ENCODE measurements around the gene STAT4.

The STAT4 gene

DNA sequence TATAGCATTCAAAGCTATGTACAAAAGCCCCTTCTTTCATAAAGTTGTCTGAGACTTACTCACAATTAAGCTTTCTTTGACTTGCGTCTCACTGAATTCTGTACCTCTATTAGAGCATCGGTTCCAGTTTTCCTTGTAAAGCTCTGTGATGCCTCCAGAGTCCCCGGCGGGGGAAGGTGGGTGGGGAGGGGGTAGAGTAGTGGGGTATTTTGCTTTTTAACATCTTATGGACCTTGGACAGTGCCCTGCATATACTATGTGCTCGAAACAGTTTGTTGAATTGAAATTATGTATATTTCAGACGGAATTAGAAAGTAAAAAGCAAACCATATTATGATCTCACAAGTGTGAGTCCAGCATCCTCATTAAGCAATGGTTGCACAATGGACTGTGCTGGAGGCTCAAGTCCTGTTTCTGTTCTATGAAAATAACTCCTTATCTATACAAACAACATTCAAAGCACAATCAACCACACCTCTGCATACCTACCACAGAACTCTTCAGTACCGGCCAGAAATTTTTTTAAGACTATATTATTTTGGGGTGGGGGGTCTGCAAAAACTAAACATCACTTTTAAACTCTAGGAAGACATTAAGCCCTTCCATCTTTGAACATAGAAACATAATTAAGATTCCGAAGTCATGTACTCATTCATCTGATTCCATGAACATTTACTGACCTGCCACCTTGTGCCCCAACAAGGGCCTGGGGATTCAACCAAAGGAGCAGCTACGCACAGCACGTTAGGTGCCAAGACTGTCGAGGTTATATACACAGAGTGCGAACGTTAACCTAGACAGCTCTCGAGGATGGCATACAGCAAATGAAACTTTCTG lies 137.7 kb downstream of the STAT4 start:
- no peak for DNase-seq

DNA sequence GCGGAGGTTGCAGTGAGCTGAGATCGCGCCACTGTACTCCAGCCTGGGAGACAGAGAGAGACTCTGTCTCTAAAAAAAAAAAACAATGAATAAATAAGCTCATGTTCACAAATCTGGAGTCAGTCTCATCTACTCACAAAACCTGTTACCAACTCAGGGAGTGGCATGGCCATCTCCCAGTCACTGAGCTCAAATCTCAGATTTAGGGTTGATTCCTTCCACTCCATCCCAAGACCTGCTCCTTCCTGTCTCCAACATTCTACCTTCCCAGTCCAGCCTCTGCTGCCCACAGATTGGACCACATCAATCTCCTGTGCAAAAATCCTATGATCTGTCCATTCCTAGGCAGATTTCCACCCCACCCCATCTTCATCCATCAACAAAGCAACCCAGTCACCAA lies 138.4 kb downstream of the STAT4 start:
- DNase-seq = no peak

DNA sequence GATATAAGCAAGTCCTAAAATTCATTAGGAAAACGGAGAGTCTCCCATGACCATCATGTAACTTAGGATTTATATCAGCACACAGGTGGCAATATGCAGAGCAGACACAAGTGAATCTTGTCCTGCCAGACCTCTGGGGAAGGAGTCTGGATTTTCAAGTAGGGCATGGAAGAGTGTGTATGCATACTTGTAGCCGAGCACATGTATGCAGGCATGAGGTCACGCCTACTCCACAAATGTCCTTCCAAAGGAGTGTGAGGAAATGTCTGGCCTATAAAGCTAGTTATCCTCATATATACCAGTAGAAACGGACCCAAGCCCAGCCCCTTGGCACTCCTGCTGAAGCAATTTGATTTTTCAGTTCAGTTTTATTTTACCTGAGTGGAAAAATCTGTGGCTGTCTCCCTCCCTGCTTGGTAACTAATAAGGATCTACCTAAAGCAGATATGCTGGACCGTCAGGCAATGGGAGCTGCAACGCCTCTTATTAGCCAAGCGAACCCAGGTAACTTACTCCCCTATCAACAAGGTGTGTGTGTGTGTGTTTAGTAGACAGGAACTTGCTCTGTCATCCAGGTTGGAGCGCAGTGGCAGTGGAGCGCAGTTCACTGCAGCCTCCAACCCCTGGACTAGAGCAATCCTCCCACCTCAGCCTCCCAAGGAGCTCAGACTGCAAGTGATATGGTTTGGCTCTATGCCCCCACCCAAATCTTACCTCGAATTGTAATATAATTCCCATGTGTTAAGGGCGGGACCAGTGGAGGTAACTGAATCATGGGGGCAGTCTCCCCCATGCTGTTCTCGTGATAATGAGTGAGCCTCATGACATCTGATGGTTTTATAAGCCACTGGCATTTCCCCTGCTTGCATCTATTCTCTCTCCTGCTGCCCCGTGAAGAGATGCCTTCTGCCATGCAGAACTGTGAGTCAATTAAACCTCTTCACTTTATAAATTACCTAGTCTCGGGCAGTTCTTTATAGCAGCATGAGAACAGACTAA lies 139.6 kb downstream of the STAT4 start:
- DNase-seq = peak; percentile 40

DNA sequence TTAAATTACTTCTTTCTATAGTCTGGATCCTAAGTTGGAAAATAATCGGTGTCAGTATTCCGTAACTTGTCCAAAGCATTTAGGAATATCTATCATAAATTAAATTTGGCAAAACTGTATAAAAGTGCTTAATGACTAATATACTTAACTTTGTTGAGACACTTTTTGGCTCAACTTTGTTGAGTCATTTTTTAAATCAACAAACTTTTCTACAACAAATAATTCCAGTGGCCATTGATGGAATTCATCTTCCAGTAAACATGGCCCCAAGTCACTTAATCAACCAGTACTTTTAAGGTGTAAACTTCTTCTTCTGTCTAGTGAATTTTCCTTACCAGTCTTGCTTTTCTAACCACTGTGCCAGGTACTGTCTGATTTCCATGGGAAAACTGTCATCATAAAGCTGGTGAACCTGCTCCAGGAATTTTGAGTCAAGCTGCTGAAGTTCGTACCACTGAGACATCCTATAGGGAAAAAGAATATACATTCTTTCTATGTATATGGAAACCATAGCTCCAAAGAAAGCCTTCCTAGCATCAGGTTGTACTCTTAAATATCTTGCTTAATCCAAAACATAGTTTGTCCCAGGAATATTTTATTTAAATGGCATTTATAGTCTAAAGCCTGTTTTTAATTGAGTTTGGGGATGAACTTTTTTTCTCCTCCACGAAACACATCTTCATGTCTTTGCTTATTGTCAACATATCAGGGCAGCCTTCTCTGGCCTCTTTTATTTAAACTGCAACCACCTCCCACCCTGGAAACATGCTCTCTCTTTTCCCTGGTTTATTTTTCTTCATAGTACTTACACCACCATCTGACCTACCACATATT lies 141.0 kb downstream of the STAT4 start:
- no peak for DNase-seq

DNA sequence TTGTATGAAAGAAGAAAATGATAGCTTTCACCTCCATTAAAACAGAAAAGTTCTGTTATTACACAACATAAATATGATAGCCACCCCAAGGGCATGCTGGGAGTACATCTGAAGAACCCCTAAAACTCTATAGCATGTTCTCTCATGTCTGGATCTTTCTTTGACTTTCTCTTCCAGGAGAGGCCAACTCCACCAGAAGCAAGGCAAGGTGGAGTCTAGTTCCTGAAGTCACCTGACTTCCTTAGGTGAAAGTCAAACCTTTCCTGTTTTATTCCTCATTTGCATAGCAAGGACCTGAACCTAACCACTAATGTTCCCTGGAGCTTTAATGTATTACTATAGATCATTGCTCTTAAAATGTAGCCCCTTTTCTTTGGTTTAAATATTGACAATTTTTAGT lies 142.5 kb downstream of the STAT4 start:
- no peak for DNase-seq

DNA sequence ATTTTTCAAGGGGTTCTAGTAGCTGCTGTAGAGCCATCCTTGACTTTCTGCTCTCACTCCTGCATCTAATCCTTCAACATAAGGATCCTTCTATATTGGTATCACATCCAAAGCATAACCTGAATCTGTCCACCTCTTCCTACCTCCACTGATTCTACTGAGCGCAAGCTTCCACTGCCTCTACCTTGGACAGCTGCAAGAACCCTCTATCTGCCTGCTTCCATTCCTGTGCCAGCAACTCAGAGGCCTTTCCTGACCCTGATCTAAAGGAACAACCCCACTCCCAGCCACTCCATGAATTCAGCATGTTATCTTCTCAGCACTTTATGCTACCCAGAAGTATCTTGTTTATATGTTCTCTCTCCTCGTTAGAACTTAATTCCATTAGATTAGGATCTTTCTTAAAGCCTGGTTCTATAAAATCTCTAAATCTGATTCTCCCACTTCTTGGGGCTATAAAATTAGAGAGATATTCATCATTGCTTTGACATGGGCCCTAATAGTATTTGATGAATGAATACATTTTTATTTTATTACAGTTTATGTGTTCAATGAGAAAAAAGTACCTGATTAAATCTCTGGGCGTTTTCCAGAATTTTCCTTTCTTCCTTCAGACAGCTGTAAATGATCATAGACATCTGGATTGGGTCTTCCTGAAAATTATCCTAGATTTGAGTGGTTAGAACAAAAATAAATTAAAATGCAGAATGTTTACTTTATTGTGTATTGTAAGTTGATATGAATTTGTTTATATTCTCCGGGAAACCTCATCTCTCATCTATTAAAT lies 143.6 kb downstream of the STAT4 start:
- DNase-seq = no peak

DNA sequence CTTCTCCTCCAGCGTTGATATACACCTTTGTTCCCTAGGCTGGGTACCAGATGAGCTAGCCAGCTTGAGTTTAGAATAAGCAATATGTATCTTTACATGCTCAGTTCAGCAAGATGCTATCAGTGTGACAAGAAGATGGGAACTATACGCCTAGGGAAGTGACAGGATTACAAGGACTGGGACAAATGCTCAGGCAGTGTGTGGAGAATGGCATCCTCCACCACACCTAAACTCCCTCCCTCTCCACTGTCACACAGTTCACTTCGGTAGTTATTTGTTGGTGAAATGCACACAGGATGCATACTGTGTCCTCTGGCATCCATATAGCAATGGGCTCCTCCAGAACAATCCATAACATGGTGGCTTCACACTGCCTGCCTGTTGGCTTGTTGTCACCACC lies 144.5 kb downstream of the STAT4 start:
- no peak for DNase-seq

DNA sequence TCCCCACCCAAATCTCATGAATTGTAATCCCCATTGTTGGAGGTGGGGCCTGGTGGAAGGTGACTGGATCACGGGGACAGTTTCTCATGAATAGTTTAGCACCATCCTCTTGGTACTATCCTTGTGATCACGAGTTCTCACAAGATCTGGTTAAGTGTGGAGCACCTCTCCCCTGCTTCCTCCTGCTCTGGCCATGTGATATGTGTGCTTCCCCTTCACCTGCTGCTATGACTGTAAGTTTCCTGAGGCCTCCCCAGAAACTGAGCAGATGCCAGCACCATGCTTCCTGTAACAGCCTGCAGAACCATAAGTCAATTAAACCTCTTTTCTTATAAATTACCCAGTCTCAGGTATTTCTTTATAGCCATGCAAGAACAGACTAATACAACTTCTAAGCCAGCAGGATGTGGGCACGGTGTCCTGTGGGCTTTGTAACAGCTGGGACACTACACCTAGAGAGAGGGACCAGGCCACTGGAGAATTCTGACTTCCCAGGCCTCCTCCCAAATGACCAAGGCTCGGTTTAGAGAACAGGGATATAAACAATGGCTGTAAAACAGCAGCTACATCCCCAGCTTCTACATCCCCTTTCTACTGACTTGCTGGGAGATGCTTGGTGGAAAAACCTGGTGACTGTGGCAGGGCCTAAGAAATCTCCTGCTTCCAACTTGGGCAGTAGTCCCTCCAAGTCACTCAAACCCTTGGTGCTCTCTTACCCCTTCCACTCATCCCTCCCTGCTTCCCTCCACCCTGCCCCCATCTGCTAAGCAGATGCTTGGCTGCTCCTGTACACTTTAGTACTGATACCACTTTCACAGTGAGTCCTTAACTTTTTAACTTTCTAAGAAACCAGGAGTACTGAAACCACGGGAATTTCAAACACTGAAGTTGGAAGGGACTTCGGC lies 147.1 kb downstream of the STAT4 start:
- no peak for DNase-seq

DNA sequence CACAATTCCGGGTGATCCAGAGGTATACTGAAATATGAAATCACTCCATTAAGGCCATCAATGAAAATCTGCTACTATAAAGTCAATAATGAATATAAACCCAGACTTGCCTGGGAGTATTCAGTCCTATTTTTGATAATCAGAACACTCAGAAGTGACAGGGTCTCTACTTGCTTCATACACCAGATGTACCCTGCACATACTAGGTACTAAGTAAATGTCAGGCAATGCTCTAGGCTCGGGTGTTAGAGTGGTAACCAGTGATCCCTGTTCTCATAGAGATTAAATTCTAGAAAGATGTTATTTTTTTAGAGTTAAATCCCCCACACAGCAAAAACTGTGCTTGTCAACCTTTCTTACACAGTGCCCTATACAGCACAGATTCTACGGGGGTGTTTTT lies 149.2 kb downstream of the STAT4 start:
- DNase-seq = no peak

DNA sequence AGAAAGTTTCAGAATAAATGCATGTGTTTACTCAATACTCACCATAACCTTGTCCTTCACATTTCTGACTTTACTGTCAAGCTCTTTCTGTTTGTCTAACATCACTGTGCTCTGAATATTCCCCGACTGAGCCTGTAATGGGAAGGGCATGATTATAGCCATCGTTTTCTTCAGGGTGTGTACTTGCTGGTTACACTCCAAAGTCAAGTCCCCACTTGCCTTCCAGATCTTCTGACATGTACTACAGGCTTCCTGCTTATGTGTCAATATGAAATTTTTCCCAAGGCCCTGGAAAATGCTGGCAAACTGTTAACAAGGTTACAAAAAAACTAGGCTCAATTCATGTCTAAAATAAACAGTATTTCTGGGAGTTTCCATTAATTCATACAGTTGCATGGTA lies 149.8 kb downstream of the STAT4 start:
- DNase-seq = no peak

DNA sequence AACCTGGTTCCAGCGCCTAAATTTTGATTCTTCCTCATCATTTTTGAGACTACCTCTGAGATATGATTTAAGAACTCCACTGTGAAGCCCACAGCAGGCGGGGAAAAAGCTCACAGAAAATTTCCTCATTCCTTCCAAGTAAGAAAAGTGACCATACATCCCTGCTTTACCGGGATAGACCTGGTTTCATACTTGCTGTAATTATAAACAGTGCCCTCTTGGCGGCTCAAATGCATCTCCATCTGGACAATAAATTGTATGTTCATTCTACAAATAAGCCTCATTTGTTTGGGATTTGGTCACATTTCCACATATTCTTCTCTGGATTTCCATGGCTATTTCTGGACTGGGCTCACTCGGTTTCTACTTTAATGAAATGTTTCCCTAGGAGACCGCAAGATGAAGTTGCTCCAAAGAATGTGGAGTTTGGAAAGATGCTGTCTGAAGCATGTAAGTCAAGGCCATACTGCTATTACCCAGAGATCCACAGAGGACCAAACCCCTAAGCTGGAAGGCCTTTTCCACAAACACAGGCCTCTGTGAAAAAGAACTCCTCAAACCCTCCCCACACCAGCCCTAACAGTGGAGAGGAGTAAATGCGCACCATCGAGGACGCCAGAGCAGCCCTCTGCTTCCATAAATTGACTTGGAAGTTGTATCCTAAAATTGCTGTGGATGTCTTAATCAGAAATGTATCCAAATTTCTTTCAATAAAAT lies 150.7 kb downstream of the STAT4 start:
- DNase-seq = no peak

DNA sequence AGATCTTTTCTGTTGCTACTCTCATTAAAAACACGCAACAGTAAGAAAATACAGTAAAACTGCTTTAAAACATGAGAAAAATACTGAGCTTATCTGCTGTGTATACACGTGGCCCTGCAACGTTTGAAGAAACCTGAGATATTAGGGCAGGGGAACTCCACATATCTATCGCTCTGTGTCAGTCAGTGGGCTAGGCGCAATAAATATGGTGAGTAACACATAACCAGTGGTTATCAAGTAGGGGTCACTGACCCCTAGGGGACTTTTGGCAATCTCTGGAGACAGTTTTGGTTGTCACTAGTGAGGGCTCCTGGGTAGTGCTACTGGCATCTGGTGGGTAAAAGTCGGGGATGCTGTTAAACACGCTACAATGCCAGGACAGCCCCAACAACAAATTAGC lies 151.7 kb downstream of the STAT4 start:
- peak; percentile 33 for DNase-seq

DNA sequence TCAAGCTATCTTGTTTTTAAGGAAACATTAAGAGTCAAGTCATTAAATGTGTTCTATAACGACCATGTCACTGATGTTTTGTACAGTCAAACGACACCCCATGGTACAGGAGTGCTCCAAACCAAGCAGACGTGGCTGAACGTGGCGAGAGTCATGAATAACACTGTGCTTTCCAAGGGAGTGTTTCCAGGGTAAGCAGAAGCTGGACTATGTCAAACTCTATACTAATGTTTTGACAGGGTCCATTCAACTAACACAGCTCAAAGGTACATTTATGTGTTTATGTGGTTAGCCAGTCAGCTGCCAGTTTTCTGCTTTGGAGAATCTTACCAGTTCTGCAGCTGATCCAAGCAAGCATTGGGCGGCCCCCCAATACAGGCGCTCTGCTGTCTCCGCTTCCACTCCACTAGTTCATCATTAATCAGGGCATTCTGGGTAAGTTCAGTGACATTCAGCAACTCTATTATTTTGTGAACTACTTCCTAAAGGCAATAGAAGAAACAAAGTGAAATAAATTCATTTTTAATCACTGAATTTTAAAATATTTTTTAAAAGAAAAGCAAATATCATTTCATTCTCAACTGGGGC lies 153.2 kb downstream of the STAT4 start:
- DNase-seq = no peak

DNA sequence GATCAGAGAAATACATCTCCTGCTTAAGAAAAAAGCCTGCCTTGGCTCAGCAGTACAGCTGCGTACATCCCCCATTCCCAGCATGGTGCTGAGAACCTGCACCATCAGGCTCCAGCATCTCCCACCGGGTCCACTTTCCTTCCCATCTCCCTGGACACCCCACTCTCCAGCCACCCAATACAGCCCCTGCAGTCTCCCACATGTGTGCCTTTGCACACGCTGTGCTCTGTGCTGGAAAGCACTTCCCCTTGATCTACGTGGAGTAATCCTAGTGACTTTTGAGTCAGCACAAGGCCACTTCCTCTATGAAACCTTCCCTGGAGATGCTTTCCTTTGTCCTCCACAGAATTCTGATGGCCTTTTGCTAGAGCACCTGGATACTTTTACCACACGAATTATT lies 153.8 kb downstream of the STAT4 start:
- DNase-seq = no peak

DNA sequence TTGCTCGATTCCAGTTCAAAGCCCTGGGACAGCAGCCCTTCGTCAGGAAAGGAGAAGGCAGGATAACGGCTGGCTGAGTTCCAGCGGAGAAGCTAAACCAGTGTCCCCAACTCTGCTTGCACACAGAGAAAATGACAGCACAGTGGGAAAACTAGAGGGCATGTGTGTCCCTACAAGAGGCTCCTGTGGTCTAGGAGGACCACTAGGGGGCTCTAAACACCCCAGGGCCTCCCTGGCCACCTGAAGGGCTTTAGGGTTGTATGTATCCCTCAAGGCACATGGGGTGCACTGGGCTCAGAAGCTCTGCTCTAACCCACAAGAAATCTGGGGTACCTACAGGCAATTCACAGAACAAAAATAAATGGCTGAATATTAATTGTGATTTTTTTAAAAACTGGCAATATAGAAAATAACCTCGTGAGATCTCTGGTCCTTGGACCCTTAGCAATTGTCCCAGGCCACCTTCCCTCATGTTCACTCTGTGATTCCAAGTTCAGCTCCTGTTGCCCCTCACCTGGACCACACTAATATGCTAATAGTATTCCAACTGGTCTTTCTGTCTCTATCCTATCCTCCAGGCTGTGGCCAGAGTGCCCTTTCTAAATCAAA lies 154.4 kb downstream of the STAT4 start:
- DNase-seq = peak; percentile 51

DNA sequence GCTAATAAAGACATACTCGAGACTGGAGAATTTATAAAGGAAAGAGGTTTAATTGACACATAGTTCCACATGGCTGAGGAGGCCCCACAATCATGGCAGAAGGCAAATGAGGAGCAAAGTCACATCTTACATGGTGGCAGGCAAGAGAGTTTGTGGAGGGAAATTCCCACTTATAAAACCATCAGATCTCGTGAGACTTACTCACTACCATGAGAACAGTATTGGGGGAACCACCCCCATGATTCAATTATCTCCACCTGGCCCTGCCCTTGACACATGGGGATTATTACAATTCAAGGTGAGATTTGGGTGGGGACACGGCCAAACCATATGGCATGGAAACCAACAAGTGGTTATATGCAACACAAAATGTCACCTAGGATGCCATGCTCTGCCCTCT lies 155.5 kb downstream of the STAT4 start:
- DNase-seq = peak; percentile 15

DNA sequence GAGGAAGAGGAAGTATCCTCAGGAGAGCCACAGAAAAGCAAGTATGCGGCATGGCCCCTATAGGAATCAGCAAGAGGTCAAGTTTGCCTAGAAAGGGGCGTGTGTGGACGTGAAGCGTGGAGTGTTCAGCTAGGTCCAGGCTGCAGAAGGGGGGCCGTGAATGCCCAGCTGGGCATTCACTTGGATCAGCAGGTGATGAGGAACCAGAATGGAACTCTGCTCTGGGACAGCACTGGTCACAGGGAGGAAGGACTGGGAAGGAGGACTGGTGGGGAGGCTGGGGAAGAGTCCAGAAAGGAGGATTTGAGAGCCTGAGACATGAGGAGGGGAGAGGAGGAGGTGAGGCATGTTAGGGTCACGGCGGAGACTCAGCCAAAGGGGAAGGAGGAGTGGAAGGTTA lies 156.6 kb downstream of the STAT4 start:
- DNase-seq = no peak

DNA sequence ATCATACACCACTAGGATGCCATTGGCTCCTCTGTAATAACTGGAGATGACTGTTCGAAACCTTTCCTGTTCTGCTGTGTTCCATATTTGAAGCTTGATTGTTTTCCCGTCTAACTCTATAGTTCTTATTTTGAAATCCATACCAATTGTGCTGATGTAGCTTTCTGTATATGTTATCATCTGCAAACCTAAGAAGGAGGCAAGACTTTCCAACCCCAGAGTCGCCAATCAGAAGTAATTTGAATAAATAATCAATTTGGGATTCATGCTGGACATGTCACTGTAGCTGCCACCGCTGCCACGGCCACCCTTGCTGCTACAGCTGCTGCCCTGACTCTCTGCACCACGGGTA lies 157.5 kb downstream of the STAT4 start:
- no peak for DNase-seq

DNA sequence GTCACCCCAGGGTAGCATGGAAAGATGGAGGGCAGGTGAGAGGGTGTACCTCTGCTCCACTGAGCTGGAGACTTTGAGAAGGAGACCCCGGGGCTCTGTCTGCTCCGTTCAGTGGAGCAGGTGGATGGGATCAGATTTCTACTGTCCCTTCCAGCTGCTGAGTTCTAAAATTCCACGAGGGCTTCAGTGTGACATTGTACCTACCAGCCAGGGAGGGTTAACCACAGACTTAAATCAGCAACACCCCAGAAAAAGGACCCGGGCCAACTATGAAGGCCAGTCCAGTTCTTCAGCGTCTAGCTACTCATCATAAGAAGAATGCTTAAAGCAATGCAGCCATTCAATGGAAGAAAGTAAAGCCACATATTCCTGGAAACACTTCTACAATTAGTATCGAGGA lies 160.7 kb downstream of the STAT4 start:
- no peak for DNase-seq

DNA sequence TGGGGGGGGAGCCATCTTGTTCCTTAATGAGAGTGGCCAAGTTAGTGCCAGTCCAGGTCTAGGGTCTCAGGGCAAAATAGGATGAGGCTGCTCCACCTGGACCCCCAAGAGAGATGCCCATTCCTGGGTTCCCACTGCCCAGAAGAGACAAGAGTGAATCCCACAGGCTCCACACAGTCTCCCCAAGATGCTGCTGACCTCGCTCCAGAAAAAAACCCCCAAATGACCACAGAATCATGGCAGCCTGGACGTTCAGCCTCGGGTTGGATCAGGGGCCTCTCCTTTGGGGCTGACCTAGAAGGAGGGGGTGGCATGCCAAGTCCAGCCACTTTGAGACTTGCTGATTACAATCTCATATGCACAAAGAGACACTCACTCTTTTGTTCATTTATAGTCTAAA lies 161.9 kb downstream of the STAT4 start:
- no peak for DNase-seq

Data from CD4-positive, alpha-beta T cell treated with Interleukin-4 for 4 hours (primary cell).